ENCODE results near the gene DNM3.

DNM3 gene

DNA sequence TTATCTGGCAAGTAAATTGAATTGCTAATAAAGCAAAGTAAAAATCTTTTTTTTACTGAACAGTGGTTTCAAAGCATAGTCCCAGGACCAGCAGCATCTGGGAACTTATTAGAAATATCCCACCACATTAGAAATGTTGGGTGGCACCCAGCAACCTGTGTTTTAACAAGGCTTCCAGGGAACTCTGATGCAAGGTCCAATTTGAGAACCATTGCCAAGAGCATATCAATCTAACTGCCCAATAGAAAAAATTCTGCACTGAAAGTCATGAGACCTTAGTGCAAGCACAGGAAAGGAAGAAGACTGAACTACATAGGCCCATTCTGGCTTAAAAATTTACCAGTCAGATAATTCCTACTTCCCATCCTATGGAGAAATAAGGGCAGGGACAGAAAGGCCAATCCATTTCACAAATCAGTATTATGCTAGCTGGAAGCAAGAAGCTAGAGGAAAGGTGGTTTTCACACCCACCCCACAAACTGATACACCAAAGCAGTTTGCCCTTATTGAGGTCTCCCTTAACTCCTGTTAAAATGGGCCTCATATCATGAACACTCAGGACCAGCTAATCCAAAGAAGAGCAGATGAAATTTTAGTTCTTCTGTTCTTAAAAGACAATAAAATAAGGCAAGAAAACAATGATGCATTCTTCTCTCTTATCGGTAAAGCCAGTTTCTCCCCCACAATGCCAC lies 561.7 kb downstream of the DNM3 start:
- H3K27me3 ChIP-seq (ENCODE audit: control insufficient read depth, insufficient read depth, low read length): no peaks in the 10 kb centered on the region
- H3K9ac ChIP-seq (ENCODE audit: low read length): no peak overlapping the region
- no peaks in the 10 kb centered on the region for H3K36me3 ChIP-seq (ENCODE audit: control insufficient read depth, insufficient read depth, low read length)
- peaks cover 19% of the 10 kb centered on the region for H3K4me1 ChIP-seq (ENCODE audit: control insufficient read depth, insufficient read depth, low read length)
- H3K4me3 ChIP-seq (ENCODE audit: low read length): no peak overlapping the region
- no peak overlapping the region for H3K27ac ChIP-seq (ENCODE audit: low read depth, low read length)

DNA sequence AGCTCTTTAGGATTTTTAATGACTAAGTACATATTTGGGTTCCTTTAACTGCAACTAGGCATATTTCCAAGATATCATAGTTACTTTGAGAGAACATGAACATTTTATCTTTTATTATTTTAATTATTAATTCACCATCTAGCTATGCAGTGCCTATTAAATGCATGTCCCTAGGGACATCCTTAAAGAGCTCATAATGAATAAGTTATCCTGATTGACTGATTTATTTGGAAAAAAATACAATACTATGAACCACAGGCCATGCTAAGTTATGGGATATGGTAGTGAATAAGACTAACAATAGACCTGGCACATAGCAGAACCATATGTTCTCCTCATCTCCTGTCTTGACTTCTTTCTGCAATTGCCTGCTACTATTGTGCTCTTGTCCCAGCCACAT lies 562.8 kb downstream of the DNM3 start:
- no peak overlapping the region for H3K9ac ChIP-seq (ENCODE audit: low read length)
- no peaks in the 10 kb centered on the region for H3K27me3 ChIP-seq (ENCODE audit: control insufficient read depth, insufficient read depth, low read length)

DNA sequence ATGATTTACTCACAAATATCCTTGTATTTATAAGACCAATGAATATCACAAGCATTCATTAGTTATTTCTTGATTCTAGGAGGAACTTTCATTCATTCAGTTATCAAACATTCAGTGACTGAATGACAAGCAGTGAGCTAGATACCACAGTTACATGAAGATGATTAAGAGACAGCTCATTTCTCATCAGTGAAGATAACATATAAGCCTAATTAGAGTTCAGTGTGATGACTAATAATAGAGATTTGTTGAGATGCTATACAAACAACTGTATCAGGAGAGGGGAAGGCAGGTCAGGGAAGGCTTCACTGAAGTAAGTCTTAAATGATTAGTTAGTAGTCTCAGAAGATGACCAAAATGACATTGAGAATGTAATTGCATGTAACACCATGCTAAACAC lies 564.6 kb downstream of the DNM3 start:
- no peak overlapping the region for H3K9ac ChIP-seq (ENCODE audit: low read length)
- H3K27me3 ChIP-seq (ENCODE audit: control insufficient read depth, insufficient read depth, low read length): no peaks in the 10 kb centered on the region
- no peak overlapping the region for H3K27ac ChIP-seq (ENCODE audit: low read depth, low read length)
- H3K36me3 ChIP-seq (ENCODE audit: control insufficient read depth, insufficient read depth, low read length): no peaks in the 10 kb centered on the region
- no peak overlapping the region for H3K4me3 ChIP-seq (ENCODE audit: low read length)
- H3K4me1 ChIP-seq (ENCODE audit: control insufficient read depth, insufficient read depth, low read length): no peaks in the 10 kb centered on the region

More for the DNA sequence above, 562.8 kb downstream of the DNM3 start:
- Histone ChIP-seq H3K27ac (ENCODE audit: low read depth, low read length) (no peak overlapping the region), H3K36me3 (ENCODE audit: control insufficient read depth, insufficient read depth, low read length) (no peaks in the 10 kb centered on the region), H3K4me3 (ENCODE audit: low read length) (no peak overlapping the region), H3K4me1 (ENCODE audit: control insufficient read depth, insufficient read depth, low read length) (peaks cover 10% of the 10 kb centered on the region)

DNA sequence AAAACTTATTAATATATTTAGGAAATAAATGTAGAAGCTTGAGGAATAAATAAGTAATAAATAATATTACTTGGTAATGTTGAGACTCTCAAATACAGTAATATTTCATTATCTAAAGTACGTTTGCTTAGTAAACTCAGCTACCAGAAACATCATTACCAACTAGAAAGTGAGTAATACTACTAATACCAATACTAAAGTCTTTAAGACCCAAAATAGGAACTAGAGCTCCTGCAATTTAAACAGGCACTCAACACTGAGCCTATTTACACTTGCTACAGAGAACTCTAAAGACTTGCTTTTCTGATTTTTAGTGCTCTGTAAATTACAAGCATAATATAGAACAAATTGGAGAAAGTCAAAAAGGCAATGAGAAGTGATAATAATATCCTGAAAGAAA lies 565.7 kb downstream of the DNM3 start:
- no peak overlapping the region for H3K27ac ChIP-seq (ENCODE audit: low read depth, low read length)
- no peaks in the 10 kb centered on the region for H3K4me1 ChIP-seq (ENCODE audit: control insufficient read depth, insufficient read depth, low read length)
- no peak overlapping the region for H3K4me3 ChIP-seq (ENCODE audit: low read length)
- no peaks in the 10 kb centered on the region for H3K36me3 ChIP-seq (ENCODE audit: control insufficient read depth, insufficient read depth, low read length)
- H3K9ac ChIP-seq (ENCODE audit: low read length): no peak overlapping the region
- no peaks in the 10 kb centered on the region for H3K27me3 ChIP-seq (ENCODE audit: control insufficient read depth, insufficient read depth, low read length)

DNA sequence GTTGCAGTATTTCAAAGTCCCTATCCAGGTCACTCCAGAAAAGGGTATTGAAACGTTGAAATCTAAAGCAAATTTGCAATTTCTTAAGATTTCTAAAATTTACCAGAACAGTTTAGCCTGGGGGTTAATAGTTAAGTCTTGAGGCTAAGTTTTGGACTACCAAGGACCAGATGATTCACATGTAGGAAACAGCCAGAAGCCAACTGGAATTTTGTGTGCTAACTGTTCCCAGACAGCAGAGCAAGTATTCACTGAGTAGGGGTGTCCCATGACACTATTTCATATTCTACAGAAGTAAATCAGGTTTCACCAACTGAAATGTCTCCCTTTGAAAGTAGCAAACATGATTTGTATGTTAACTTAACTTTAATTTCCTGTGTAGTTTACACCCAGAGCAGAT lies 567.7 kb downstream of the DNM3 start:
- Histone ChIP-seq H3K4me3 (ENCODE audit: low read length) (no peak overlapping the region), H3K36me3 (ENCODE audit: control insufficient read depth, insufficient read depth, low read length) (no peaks in the 10 kb centered on the region), H3K27ac (ENCODE audit: low read depth, low read length) (no peak overlapping the region), H3K27me3 (ENCODE audit: control insufficient read depth, insufficient read depth, low read length) (no peaks in the 10 kb centered on the region), H3K4me1 (ENCODE audit: control insufficient read depth, insufficient read depth, low read length) (no peaks in the 10 kb centered on the region), H3K9ac (ENCODE audit: low read length) (no peak overlapping the region)

DNA sequence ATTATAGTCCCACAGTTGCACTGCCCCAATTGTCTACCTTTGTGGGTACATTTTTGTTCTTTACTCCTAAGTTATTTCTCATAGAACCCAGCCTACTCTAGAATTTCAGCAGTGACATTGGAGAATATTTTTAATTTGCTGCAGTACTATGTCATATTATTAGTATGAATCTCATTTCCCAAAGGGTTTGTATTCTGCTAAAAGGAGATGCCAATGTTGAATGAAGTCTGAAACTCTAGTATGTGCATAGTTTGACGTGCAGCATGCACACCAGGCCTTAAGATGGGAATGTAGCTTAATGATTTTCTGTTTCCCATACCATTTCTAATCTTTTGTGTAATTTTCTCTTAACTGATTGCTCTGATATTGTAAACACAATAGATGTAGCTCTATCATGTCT lies 568.7 kb downstream of the DNM3 start:
- Histone ChIP-seq H3K36me3 (ENCODE audit: control insufficient read depth, insufficient read depth, low read length) (no peaks in the 10 kb centered on the region), H3K4me3 (ENCODE audit: low read length) (no peak overlapping the region), H3K27ac (ENCODE audit: low read depth, low read length) (no peak overlapping the region), H3K27me3 (ENCODE audit: control insufficient read depth, insufficient read depth, low read length) (no peaks in the 10 kb centered on the region), H3K4me1 (ENCODE audit: control insufficient read depth, insufficient read depth, low read length) (no peaks in the 10 kb centered on the region), H3K9ac (ENCODE audit: low read length) (no peak overlapping the region)

DNA sequence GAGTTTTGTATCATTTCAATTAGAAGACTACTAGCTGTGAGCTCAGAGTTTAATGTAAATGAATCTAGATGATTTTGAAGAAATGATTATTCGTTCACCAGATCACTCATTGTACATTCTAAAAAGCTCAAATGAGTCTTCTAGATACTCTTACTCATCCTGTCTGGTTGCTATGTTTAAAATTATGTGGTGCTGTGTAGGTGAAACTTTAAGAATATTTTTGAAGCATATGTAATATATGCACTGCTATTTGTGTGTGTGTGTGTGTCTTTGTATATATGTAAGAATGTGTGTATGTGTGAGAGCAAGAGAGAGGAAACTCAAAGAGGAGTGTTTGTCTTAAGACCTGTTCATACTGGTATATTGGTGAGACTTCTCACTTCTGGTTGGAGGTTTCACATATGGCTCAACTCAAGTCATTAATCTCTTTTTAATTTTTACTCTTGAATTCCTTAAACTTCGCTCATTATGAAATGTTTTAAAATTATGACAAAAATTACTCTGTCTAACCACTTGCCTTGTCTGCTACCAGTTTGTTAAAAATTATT lies 570.6 kb downstream of the DNM3 start:
- no peak overlapping the region for H3K4me3 ChIP-seq (ENCODE audit: low read length)
- H3K27ac ChIP-seq (ENCODE audit: low read depth, low read length): no peak overlapping the region
- no peaks in the 10 kb centered on the region for H3K27me3 ChIP-seq (ENCODE audit: control insufficient read depth, insufficient read depth, low read length)
- H3K9ac ChIP-seq (ENCODE audit: low read length): no peak overlapping the region
- H3K4me1 ChIP-seq (ENCODE audit: control insufficient read depth, insufficient read depth, low read length): no peaks in the 10 kb centered on the region
- no peaks in the 10 kb centered on the region for H3K36me3 ChIP-seq (ENCODE audit: control insufficient read depth, insufficient read depth, low read length)

DNA sequence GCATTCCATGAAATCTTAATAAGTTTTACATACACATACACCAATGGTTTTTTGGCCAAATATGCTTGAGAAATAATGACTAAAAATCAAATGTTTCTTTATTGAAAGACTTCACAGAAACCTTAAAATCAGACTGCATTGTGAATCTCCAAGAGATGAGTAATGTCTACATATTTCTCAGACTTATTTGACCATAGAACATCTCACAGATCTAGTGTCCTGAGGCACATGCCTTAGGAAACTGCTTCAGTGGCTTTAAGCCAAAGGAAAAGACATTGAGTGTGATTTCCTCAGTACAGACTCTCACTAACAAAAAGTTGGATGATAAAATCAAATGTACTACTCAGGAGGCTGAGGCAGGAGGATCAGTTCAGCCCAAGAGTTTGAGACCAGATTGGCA lies 573.0 kb downstream of the DNM3 start:
- H3K27me3 ChIP-seq (ENCODE audit: control insufficient read depth, insufficient read depth, low read length): no peaks in the 10 kb centered on the region
- no peak overlapping the region for H3K27ac ChIP-seq (ENCODE audit: low read depth, low read length)
- no peak overlapping the region for H3K9ac ChIP-seq (ENCODE audit: low read length)
- H3K4me3 ChIP-seq (ENCODE audit: low read length): no peak overlapping the region
- no peaks in the 10 kb centered on the region for H3K4me1 ChIP-seq (ENCODE audit: control insufficient read depth, insufficient read depth, low read length)
- no peaks in the 10 kb centered on the region for H3K36me3 ChIP-seq (ENCODE audit: control insufficient read depth, insufficient read depth, low read length)

DNA sequence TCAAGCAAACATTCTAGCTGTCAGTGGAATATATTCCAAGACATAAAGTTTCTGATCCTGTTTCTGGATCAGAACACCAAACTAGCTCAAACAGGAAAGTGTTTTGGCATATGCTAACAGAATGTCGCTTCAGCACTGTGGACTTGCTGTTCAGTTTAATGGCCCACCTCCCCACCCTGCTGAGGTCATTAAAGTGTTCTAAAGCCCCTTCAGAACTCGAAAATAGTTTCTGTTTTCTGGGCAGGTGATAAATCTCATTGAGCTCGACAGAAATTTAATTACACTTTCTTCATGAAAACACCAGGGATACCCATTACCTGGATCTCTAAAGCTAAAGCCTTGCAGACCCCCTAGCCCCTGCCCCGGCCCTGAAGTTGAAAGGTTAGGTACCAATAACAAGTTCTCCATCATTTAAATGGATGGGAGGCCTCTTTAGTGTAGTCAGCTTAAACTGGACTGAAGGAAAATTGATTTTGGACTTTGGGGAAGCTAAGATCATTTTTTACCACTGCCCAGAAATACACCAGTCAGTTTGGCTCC lies 575.3 kb downstream of the DNM3 start:
- Histone ChIP-seq H3K4me1 (ENCODE audit: control insufficient read depth, insufficient read depth, low read length) (no peaks in the 10 kb centered on the region), H3K4me3 (ENCODE audit: low read length) (no peak overlapping the region), H3K27ac (ENCODE audit: low read depth, low read length) (no peak overlapping the region), H3K9ac (ENCODE audit: low read length) (no peak overlapping the region), H3K27me3 (ENCODE audit: control insufficient read depth, insufficient read depth, low read length) (no peaks in the 10 kb centered on the region), H3K36me3 (ENCODE audit: control insufficient read depth, insufficient read depth, low read length) (no peaks in the 10 kb centered on the region)

DNA sequence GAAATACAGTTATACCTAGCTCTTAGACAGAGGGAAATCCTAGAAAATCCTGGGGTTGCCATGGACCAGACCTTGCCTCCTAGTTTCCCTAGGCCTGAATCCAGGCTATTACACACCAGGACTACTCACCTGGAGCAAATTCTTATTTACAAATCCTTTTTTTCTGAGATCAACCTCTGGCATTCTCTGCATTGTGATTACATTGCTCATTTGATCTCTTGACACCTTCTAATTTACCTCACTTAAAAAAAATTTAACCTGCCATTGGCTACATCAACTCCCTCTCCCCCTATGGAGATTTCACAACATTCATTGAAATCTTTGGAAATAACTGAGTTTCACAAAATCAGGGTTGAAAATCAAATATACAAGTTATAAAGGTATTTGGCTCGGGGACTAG lies 576.3 kb downstream of the DNM3 start:
- Histone ChIP-seq H3K36me3 (ENCODE audit: control insufficient read depth, insufficient read depth, low read length) (no peaks in the 10 kb centered on the region), H3K27me3 (ENCODE audit: control insufficient read depth, insufficient read depth, low read length) (no peaks in the 10 kb centered on the region), H3K4me1 (ENCODE audit: control insufficient read depth, insufficient read depth, low read length) (no peaks in the 10 kb centered on the region), H3K9ac (ENCODE audit: low read length) (no peak overlapping the region), H3K4me3 (ENCODE audit: low read length) (no peak overlapping the region), H3K27ac (ENCODE audit: low read depth, low read length) (no peak overlapping the region)

DNA sequence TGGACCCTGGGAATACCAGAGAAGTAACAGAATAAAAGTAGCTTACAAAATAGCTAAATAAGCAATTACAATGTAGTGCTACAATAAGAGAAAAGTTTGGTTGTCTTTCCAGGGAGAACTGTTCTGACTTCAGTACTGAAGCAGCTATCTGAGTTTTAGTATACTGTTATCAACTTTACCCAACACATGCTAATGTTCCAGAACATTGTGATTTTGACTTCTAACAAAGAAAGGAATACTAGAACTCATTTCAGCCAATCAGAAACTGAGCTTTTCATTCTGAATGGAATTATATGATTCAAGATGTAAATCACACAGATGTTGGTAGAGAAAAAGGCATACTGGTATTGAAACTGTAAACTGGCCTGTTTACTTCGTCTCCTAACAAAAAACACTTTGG lies 579.1 kb downstream of the DNM3 start, which contains the start of gene C1orf105:
C1orf105 (plus strand) TSS at position 301 of the 400 bp plus-strand sequence. CDS start 201 bp downstream, outside the sequence.
- Histone ChIP-seq H3K27me3 (ENCODE audit: control insufficient read depth, insufficient read depth, low read length) (no peaks in the 10 kb centered on the region), H3K4me1 (ENCODE audit: control insufficient read depth, insufficient read depth, low read length) (no peaks in the 10 kb centered on the region), H3K9ac (ENCODE audit: low read length) (no peak within 1 kb of the TSS), H3K36me3 (ENCODE audit: control insufficient read depth, insufficient read depth, low read length) (no peaks in the 10 kb centered on the region), H3K4me3 (ENCODE audit: low read length) (no peak within 1 kb of the TSS), H3K27ac (ENCODE audit: low read depth, low read length) (no peak within 1 kb of the TSS)

DNA sequence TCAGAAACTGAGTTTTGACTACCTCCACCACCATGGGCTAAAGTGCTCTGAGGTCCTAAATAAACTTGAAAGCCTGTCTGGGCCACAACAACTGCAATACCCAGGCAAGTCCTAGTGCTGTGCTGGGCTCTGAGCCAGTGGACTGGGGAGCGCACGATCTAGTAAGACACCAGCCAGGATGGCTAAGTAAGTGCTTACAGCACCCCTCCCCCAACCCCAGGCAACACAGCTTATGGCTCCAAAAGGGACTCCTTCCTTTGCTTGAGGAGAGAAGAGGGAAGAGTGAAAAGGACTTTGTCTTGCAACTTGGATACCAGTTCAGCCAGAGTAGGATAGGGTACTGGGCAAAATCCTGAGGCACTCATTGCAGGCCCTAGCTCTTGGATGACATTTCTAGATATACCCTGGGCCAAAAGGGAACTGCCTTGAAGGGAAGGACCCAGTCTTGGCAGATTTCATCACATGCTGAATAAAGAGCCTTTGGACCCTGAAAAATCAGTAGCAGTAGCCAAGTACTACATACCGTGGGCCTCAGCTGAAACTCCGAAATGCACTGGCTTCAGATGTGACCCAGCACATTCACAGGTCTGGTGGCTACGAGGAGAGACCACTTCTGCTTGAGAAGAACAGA lies 580.8 kb downstream of the DNM3 start:
- Histone ChIP-seq H3K4me3 (ENCODE audit: low read length) (no peak overlapping the region), H3K27me3 (ENCODE audit: control insufficient read depth, insufficient read depth, low read length) (no peaks in the 10 kb centered on the region), H3K27ac (ENCODE audit: low read depth, low read length) (no peak overlapping the region), H3K4me1 (ENCODE audit: control insufficient read depth, insufficient read depth, low read length) (no peaks in the 10 kb centered on the region), H3K9ac (ENCODE audit: low read length) (no peak overlapping the region), H3K36me3 (ENCODE audit: control insufficient read depth, insufficient read depth, low read length) (no peaks in the 10 kb centered on the region)
